Activated CD4-positive, alpha-beta T cell treated with anti-CD3 and anti-CD28 coated beads for 4 hours (primary cell): ENCODE data around the gene FITM1.
"Not testable (repeated sequence)": the region's sequence is repeated elsewhere in the genome, so short reads cannot be mapped to it uniquely, and the experiment has no call there.

ENCODE experiments used
- DNase-seq, 2 donors: peaks; one replicate each; pipeline ENCODE4 v3.0.0-alpha.2; 2020

The FITM1 gene

DNA sequence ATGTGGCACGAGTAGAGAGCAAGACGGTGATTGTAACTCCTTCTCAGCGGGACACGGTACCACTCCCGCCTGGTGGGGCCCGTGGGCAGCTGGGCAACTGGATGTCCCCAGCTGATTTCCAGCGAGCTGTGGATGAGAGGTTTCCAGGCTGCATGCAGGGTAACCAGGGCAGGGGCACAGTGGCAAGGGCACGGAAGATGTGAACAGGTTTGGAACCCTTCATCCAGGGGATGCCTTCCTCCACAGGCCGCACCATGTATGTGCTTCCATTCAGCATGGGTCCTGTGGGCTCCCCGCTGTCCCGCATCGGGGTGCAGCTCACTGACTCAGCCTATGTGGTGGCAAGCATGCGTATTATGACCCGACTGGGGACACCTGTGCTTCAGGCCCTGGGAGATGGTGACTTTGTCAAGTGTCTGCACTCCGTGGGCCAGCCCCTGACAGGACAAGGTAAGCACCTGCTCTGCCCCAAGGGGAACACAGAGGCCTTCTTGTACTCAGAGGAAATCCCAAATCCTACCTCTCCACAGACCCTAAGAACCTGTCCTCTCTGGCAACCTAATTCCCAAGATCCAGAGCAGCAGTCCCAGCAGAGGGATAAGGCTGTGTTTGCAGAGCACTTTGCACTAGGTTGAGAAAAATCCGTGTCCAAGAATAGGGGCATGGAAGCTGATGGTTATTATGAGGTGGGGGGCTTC lies 32.1 kb upstream of the FITM1 start:
- no peak for DNase-seq

DNA sequence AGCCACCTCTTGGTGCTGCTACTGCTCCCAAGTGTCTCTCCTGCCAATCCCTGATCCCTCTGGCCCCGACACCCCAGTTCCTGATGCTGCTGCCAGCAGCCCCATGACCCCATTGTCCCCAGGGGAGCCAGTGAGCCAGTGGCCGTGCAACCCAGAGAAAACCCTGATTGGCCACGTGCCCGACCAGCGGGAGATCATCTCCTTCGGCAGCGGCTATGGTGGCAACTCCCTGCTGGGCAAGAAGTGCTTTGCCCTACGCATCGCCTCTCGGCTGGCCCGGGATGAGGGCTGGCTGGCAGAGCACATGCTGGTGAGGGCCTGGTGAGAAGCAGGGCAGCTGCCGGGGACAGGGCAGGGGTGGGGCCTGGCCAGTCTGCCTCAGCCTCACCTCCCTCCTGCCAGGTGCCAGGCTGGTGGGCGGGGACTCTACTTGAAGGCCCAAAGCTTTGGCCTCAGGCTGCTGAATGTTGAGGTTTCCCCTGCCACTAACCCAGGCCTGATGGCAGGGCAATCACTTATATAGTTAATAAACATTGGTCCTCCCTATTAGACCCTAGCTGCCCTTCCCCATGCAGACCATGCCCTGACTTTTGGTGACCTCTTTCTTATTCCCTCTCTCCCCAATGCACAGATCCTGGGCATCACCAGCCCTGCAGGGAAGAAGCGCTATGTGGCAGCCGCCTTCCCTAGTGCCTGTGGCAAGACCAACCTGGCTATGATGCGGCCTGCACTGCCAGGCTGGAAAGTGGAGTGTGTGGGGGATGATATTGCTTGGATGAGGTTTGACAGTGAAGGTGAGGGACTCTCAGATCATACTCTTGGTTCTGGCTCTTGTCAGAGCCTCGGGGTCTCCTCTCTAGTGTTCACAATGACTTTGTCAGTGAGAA lies 31.3 kb upstream of the FITM1 start:
- no peak for DNase-seq

DNA sequence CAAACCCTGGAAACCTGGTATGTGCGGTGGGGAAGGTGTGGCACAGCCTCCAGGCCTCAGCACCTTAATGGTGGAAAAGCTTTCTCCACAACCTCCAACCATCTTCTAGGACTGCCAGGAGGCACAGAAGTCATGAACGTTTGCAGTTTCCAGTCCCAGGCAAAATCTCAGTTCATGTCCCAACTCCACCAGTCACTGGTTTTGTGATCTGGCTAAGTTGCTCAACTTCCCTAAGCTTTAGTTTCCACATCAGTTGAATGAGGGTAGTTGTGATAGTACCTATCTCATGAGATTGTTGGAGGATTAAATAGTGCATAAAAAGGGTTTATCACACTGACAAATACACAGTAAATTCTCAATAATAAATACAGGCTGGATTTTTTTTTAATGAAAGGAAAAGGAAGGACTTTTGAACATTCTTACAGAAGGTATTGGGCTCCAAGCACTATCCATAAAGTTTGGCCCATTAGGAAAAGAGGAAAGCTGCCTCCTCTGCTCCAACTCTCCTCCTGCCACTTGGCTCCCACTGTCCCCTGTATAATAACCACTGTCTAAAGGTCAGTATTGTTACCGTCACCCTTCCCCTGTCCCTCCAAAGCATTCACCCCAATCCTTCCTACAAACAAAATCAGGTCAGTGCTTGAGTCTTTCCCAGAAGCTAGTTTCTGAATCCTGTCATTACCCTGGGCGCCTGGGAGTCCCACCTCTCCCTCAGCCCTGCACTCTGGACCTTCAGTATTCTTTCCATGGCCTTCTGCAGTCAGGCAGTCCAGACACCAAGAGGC lies 30.1 kb upstream of the FITM1 start:
- no peak for DNase-seq

DNA sequence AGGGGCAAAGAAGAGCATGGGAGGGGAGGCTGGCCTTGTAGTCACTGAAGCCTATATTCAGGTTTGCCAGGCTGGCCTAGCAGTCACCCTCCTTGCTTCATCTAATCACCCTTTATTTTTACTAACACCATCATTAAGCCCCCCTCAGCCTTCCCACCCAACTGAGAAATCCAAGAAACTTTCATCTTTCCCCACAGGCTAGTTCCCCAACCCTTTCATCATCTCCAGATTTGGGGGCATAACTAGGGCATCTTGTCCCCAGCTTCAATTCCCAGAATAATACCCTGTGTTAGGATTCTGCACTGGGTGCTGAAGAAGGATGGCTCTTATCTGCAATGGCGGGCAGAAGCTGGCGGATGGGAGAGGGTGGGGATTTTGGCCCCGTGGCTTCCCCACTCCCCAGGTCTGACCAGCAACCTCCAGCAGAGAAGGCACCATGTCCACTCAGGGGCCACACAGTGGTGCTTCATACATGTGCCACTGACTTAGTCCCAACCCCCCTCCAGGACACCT lies 29.4 kb upstream of the FITM1 start:
- DNase-seq, result no peak

DNA sequence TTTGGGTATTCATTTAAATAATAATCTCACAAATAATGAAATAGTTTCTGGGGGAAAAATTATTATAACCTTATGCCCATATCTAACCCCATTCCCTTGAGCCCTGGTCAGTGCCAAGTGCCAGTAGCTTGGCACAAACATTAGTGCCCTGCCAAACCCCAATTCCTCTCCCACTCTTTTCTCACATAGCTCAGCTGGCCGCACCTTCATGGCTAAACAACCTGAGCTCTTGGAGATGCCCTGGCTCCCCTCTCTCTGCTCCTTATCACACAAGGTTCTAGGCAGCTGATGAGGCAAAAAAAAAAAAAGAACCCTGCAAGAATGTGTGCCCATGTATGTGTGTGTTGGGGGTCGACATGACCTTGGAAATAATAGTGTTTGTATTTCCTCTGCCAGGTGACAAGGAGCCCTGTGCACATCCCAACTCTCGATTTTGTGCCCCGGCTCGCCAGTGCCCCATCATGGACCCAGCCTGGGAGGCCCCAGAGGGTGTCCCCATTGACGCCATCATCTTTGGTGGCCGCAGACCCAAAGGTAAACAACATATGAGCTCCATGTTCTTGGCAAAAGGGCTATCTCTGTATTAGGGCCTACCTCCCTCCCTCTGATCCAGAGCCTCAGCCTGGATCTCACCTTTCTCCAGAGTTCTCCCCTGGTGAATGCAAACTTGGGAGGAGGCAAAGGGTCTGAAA lies 28.0 kb upstream of the FITM1 start:
- DNase-seq, result no peak

DNA sequence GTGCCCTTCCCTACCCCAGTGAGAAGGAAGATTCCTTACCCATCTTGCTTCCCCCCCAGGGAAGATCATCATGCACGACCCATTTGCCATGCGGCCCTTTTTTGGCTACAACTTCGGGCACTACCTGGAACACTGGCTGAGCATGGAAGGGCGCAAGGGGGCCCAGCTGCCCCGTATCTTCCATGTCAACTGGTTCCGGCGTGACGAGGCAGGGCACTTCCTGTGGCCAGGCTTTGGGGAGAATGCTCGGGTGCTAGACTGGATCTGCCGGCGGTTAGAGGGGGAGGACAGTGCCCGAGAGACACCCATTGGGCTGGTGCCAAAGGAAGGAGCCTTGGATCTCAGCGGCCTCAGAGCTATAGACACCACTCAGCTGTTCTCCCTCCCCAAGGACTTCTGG lies 27.0 kb upstream of the FITM1 start:
- no peak for DNase-seq

DNA sequence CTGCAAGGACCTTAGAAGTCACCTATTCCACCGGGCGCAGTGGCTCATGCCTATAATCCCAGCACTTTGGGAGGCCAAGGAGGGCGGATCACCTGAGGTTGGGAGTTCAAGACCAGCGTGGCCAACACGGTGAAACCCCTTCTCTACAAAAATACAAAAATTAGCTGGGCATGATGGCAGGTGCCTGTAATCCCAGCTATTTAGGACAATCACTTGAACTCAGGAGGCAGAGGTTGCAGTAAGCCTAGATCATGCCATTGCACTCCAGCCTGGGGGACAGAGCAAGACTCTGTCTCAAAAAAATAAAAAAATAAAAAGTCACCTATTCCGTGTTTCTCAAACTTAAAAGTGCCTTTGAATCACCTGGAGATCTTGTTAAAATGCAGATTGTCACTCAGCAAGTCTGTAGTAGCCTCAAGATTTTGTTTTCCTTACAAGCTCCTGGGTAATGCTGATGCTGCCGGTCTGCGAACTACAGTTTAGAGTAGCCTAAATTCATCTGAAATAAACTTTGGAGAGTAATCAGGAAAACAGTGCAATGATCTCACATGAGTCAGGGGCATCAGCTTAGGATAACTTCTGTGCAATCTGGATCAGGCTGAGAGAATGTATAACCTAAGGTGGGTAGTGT lies 24.7 kb upstream of the FITM1 start:
- not testable (repeated sequence) for DNase-seq

DNA sequence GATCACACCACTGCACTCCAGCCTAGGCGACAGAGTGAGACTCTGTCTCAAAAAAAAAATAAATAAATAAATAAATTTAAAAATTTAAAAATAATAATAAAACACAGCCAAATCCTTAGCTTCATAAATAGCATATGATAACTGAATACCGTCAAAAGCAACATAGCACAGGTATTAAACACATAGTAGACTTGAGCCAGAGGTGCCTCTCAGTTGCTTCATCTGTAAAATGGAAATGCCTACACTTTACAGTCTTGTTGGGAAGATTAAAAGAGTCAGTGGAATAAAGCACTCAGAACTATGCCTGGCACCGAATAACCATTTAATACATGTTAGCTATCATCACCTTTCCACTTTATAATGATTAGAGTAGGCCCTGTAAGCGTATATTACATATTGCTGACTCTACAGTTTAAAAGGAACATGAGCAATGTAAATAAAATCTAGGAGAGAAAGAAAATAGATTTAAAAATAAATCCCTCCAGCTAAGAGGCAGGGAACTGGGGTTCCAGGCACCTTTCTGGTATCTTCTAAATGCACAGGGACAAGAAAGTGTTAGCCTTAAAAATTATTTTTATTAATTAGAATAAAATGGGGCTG lies 23.7 kb upstream of the FITM1 start:
- DNase-seq, result no peak

DNA sequence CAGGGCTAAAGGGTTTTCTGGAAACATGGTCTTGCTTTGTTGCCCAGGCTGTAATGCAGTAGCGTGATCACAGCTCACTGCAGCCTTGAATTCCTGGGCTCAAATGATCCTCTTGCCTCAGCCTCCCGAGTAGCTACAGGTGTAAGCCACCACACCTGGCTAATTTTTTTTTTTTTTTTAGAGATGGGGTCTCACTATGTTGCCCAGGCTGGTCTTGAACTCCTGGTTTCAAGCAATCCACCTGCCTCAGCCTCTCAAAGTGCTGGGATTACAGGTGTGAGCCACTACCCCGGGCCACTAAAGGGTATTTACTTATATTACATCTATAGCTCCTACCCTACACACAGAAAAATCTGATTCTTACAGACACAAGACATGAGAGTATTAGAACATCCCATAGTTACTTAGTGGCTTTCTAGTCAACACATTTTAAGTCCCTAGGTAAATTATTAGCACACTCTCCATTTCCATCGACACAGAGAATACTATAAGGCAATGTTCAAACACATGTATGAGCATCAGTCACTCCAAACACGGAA lies 22.1 kb upstream of the FITM1 start:
- no peak for DNase-seq

DNA sequence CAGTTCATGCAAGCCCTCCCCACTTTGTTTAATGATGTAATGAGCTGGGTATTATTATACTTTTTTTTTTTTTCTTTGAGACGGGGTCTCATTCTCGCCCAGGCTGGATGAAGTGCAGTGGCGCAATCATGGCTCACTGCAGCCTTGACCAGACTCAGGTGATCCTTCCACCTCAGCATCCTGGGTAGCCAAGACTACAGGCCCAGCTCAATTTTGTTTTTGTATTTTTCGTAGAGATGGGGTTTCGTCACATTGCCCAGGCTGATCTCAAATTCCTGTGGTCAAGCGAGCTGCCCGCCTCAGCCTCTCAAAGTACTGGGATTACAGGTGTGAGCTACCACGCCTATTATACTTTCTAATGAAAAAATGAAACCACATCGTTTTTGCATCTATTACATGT lies 20.4 kb upstream of the FITM1 start:
- DNase-seq, result no peak

DNA sequence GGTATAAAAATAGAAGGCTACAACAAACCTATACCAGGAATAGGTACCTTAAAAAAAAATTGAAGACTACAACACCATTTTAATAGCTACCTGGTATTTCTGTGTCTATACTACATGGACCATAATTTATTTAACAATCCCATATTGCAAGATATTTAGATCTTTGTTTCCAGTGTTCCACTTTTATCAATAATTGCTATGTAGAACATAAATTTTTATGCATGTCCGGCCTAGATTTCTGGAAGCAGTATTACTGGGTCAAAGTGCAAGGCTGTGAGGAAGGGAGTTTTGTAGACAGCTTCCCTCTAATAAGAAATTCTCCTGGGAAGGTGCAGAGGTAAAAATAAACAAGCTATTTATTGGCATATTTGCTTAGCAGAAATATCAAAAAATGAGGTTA lies 19.9 kb upstream of the FITM1 start:
- DNase-seq, result no peak

DNA sequence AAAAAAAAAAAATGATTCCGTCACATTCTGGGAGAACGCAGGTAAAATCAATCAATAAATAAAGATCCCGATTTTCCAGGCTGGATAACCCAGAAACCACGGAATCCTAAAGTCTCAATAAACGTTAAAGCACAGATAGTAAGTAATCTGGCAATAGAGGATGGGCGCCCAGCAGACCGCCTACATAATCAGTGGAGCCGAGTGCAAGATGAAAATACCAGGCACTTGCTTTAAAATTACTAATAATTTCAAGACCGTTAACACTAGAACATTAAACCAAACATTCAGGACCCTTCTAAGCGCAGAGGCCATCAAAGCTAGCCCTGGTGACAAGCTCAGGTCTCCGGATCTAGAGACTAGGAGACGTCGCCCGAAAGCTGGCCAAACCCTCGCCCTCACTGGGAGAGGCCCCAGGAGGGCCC lies 17.1 kb upstream of the FITM1 start:
- DNase-seq, result no peak

DNA sequence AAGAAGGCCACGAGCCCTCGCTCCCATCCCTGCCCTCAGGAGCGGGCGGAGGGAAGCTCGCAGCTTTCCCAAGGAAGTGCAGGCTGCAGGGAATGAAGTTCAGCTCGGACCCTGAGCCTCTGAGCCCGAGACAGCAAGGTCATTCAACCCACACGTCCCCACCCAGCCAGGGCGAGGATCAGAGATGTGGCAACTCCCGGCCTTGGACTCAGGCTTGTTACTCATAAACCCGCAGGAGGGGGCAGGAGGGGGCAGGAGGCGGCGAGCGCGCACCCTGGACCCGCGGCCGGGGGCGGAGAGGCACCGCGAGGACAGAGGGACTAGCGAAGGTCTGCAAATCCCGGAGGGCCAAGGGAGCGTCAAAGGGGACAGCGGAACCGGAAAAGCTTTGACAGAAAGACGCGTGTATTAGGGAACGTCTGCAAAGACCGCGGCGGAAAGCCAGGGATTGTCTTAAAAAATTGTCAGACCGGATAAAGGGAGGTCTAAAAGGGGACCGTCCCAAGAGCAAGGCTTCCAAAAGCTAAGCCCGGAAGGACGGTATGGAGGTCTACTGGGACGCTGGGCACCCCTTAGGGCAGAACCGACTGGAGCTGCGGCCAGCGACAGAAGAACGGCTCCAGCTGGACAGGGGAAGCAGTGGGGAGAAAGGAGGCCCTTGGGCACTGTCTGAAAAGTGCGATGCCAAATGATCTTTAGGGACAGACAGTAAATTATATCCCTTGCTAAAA lies 16.5 kb upstream of the FITM1 start:
- peak; percentile 65 to 73 for DNase-seq

DNA sequence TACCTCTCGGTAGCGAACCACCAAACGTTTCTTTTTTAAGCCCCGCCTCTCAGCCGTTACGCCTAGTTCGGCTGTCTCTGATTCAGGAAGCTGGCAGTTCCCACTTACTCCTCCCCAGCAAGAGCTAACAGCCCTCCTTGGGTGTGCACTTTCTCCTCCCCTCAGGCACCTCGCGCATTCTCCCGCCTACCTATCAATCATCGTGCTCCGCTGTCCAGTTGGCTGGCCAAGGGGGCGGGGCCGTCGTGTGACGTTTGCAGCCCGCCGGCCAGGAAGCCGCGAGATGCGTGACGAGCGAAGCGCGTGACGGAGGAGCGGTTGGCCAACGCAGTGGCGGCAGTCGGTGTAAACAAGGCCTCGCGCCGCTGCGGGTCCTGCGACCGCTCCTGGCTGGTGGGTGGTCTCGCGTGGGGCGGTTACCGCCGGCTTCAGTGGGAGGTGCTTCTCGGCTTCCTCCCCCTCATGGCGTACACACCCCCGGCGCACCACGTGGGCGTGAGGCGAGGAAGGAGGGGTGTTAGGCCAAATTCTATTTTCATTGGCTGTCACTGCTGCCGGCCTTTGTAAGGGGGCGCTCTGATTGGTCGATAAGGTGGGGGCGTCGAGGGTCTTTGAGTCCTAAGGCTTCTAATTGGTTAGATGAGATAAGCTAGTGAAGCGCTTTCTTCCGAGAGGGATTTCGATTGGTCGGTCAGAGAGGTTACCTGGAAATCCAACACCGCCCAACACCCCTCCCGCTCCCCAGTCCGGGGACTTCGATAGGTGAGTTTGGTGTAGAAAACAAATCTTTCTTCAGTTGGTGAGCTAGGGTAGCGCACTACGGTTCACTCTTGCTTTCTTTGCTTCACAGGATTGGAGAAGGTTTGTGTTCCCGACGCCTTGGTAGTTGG lies 15.7 kb upstream of the FITM1 start, which contains the start of the genes DCAF11 and NRL:
DCAF11 (plus strand) TSS at position 246 of the 890 bp plus-strand sequence. CDS start 818 bp downstream, outside the sequence.
NRL (minus strand) TSS at position 418 of the 890 bp plus-strand sequence. CDS start 32,101 bp downstream, outside the sequence.
- peak; percentile 99 for DNase-seq

DNA sequence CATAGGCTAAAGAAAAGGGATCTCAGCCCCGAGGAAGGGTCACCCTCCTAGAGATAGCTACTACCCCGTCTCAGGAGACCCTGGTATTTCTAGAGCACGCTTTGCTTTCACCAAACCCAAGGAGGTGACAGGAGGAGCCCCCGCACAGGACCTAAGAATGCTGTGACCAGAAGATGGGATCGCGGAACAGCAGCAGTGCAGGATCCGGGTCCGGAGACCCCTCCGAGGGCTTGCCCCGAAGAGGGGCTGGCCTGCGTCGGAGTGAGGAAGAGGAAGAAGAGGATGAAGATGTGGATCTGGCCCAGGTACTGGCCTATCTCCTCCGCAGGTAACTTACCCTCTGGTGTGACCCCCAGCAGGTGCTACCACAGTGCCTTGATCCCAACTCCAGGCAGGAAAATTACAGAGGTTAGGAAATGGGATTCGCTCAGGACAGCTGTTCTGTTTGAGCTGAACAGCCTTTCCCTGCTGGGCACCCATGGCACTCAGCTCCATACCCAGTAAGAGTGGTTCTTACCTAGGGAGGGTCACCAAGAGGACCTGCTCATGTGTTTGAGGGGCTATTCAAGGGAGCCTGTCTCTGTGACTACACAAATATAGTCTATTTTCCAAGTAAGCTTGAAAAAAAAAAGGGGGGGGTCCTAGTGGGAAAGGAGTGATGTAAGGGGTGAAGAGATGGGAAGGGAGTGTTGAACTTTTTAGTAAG lies 14.9 kb upstream of the FITM1 start:
- no peak for DNase-seq

DNA sequence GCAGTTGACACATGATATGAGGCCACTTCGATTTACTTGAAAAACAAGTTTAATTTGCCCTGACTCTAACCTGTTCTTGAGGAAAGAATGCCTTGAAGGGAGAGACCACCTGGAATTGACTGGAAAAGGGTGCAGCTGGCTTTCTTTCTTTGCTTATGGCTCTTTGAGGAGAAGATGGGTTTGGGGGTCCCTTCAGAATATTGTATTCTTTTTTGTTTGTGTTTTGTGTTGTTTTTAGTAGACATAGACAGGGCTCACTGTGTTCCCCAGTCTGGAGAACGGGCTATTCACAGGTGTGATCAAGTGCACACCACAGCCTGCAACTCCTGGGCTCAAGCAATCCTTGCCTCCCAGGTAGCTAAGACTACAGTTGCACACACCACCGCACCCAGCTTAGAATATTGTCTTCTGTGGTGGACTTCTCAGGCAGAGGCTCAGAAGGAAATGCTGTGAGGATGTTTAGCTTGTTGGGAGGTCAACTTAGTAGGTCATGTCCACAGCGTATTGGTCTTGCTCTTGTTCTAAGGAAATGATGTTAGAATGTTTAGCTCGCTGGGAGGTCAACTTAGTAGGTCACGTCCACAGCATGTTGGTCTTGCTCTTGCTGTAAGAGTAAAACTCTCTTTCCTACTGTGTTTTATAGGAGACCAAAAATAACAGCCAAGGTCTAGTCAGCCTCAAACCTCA lies 14.2 kb upstream of the FITM1 start:
- DNase-seq, result no peak

DNA sequence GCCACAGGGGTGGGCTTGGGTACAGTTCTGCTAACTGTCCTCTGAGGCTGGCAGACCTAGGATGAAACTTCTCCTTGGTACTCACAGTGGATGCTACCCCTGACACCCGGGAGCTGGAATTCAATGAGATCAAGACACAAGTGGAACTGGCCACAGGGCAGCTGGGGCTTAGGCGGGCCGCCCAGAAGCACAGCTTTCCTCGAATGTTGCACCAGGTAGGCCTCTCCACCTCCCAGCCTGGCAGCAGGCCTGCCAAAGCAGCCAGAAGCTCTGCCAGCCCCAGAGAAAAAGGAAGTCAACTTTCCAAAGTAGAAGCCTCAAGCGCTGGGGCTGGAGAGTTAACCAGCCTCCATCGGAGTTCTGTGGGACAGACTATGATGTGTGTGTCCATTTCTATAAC lies 13.3 kb upstream of the FITM1 start:
- DNase-seq, result no peak

DNA sequence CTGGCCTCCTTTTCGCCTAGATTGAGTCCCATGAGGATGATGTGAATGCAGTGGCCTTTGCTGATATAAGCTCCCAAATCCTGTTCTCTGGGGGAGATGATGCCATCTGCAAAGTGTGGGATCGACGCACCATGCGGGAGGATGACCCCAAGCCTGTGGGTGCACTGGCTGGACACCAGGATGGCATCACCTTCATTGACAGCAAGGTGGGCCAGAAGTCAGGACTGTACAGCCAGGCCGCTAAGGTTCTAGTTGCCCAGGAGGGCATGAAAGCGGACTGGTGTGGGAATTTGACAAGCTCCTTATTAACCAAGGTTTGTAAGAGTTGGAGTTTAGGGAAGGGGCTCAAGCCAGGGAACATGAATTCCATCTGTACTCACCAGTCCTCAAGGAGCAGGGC lies 10.8 kb upstream of the FITM1 start:
- no peak for DNase-seq
